ENCODE data around the gene RAB4A. TPM values are rescaled to one million over a fixed set of nuclear protein-coding genes. Genes with fewer than 3 reads are reported as not detected.

RAB4A gene
- total and polyA plus RNA-seq, 2 of the 8 experiments (the other 6 are each of a cell fraction or from before 2014, with no cell fraction given), result 13.3 to 68.8 TPM

GRCh38 chr1:229300099-229300757, 29.3 kb downstream of the RAB4A start:
- H4K91ac ChIP-seq (replicated peaks; ENCODE audit: insufficient read length, low read length), result no peak overlapping the region
- no peak overlapping the region for H3K23ac ChIP-seq (ENCODE audit: insufficient read length)
- no peak overlapping the region for H3K4me2 ChIP-seq (ENCODE audit: insufficient read depth in 1 of 2, low read depth in 2 of 2, low read length in 2 of 2)
- no peak overlapping the region for H4K8ac ChIP-seq (ENCODE audit: extremely low read depth, insufficient read depth, low read length)
- H3K79me1 ChIP-seq (ENCODE audit: low read depth, low read length), result no peaks in the 10 kb centered on the region; the same call in 1 of the 2 replicates
- H3K9ac ChIP-seq (replicated peaks in 1 of 4; ENCODE audit: extremely low read depth in 1 of 4, low read depth in 3 of 4, low read length in 3 of 4), result no peak overlapping the region
- 86% methylated on average over 6 of the region's 6 CpGs; no CpG with 5 or more reads in 1 of the 2 experiments for WGBS, 2 experiments (ENCODE audit: extremely low coverage in 1 of 2, insufficient coverage in 1 of 2, insufficient read length in 1 of 2, insufficient replicate concordance in 2 of 2, low coverage in 1 of 2, low lambda C conversion rate in 2 of 2, missing lambda C conversion rate in 1 of 2)
- H3K4ac ChIP-seq (replicated peaks; ENCODE audit: insufficient read length, low read depth, low read length), result no peak overlapping the region
- no peak overlapping the region for H2AK5ac ChIP-seq (ENCODE audit: low read depth, low read length)
- no peak overlapping the region for H2AFZ ChIP-seq (ENCODE audit: low read length)
- POLR2A ChIA-PET (ENCODE audit: partially characterized antibody), result interaction anchor here (1.4 kb wide), 1 partner anchor 11 kb away, joined by 5 read pairs; no protein-coding TSS in a partner anchor
- no peaks in the 10 kb centered on the region for H3K27me3 ChIP-seq (replicated peaks in 1 of 4; ENCODE audit: control insufficient read depth in 3 of 4, extremely low read depth in 1 of 4, insufficient read depth in 3 of 4, low read length in 3 of 4)
- H3K79me2 ChIP-seq (ENCODE audit: control insufficient read depth in 1 of 2, insufficient read depth in 2 of 2, low read length in 2 of 2), result no peaks in the 10 kb centered on the region
- no peak overlapping the region for H3K18ac ChIP-seq (ENCODE audit: extremely low read depth, low read length)
- no peak overlapping the region for H2BK5ac ChIP-seq (ENCODE audit: low read depth, low read length)
- H4K20me1 ChIP-seq (replicated peaks in 1 of 2; ENCODE audit: control insufficient read depth in 1 of 2, insufficient read depth in 2 of 2, low read length in 2 of 2), result peaks cover 1 to 6% of the 10 kb centered on the region in 2 experiments
- H3K36me3 ChIP-seq (ENCODE audit: control insufficient read depth in 2 of 4, insufficient read depth in 4 of 4, low read length in 3 of 4), result peaks cover 6 to 39% (median 14%) of the 10 kb centered on the region in 4 experiments
- H3K4me1 ChIP-seq (replicated peaks in 1 of 4; ENCODE audit: control insufficient read depth in 3 of 4, insufficient read depth in 4 of 4, low read length in 3 of 4), result no peaks in the 10 kb centered on the region
- no peak overlapping the region for H3K14ac ChIP-seq (ENCODE audit: insufficient read length)
- H3K27ac ChIP-seq (ENCODE audit: low read depth, low read length), result no peak overlapping the region
- H2BK120ac ChIP-seq (replicated peaks; ENCODE audit: low read depth, low read length), result no peak overlapping the region
- H2BK20ac ChIP-seq (ENCODE audit: low read length), result no peak overlapping the region
- H3K23me2 ChIP-seq (ENCODE audit: low read depth, low read length), result no peaks in the 10 kb centered on the region
- H3K9me3 ChIP-seq (ENCODE audit: insufficient read depth in 2 of 2, low read depth in 1 of 2, low read length in 1 of 2), result no peaks in the 10 kb centered on the region
- no peak for DNase-seq (ENCODE audit: low read depth in 1 of 2, low spot score in 2 of 2)
- H3K56ac ChIP-seq (replicated peaks; ENCODE audit: insufficient read length, low read depth, low read length), result no peak overlapping the region
- no peak overlapping the region for H3K4me3 ChIP-seq (ENCODE audit: extremely low read depth in 1 of 4, insufficient read depth in 2 of 4, low read depth in 3 of 4, low read length in 4 of 4)
- H2BK15ac ChIP-seq (ENCODE audit: low read length), result no peak overlapping the region
- CTCF ChIA-PET (ENCODE audit: partially characterized antibody), result interaction anchor here (1.0 to 2.2 kb wide), 3 partner anchors 42 to 153 kb away, joined by 3 to 6 read pairs (median 5); no protein-coding TSS in a partner anchor
- H2BK12ac ChIP-seq (ENCODE audit: low read depth, low read length), result no peak overlapping the region
- H4K5ac ChIP-seq (ENCODE audit: insufficient read length, low read depth, low read length), result no peak overlapping the region
- FAIRE-seq, result no peak
- TF ChIP-seq JUND (IDR thresholded peaks at IDR 0.05; ENCODE audit: low read length), result no peak
- no peak for TF ChIP-seq BACH1 (IDR thresholded peaks at IDR 0.05; ENCODE audit: low read length)
- no peak for TF ChIP-seq NRF1 (IDR thresholded peaks at IDR 0.05; ENCODE audit: low read depth, low read length)
- no peak for TF ChIP-seq MAX (IDR thresholded peaks at IDR 0.05)
- TF ChIP-seq ATF3 (IDR thresholded peaks at IDR 0.05; ENCODE audit: insufficient read depth, low read depth, low read length), result no peak
- TF ChIP-seq SIN3A (conservative IDR thresholded peaks at IDR 0.05 in 1 of 2, IDR thresholded peaks at IDR 0.05 in 1 of 2; ENCODE audit: low read depth in 1 of 2, low read length in 2 of 2), result no peak
- no peak for TF ChIP-seq EZH2 (IDR thresholded peaks at IDR 0.05; ENCODE audit: low read depth, low read length, severe bottlenecking)
- no peak for TF ChIP-seq CTCF (IDR thresholded peaks at IDR 0.05; ENCODE audit: control extremely low read depth in 1 of 3, insufficient read depth in 1 of 3, low read depth in 1 of 3, low read length in 3 of 3)
